HG03280 (cell line): ENCODE measurements around the gene ERBB4.

ENCODE experiments used
- ATAC-seq: cut with Tn5 transposase; IDR thresholded peaks from one replicate; pipeline ENCODE4 v1.9.1; 2021; ENCODE audit warnings: mild to moderate bottlenecking, moderate library complexity; ENCODE audit not compliant: unreplicated experiment

The ERBB4 gene

DNA sequence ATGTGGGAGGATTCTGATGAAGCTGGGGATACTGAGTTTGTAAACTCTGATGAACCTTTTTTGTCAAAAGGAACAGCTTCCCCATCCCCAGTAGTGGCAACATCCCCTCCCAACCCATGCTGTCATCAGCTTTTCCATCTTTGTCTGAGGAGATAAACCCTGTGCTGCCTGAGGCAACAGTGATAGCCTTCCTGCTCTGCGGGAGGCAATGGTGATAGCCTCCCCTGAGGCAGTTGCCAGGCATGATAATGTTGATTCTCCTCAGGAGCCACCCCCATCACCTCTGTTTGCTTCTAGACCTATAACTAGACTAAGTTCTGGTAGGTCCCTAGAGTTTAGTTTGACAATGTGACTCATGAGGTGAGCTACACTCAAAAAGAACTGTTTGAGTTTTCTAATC lies 97.5 kb downstream of the ERBB4 start:
- no peak for ATAC-seq

DNA sequence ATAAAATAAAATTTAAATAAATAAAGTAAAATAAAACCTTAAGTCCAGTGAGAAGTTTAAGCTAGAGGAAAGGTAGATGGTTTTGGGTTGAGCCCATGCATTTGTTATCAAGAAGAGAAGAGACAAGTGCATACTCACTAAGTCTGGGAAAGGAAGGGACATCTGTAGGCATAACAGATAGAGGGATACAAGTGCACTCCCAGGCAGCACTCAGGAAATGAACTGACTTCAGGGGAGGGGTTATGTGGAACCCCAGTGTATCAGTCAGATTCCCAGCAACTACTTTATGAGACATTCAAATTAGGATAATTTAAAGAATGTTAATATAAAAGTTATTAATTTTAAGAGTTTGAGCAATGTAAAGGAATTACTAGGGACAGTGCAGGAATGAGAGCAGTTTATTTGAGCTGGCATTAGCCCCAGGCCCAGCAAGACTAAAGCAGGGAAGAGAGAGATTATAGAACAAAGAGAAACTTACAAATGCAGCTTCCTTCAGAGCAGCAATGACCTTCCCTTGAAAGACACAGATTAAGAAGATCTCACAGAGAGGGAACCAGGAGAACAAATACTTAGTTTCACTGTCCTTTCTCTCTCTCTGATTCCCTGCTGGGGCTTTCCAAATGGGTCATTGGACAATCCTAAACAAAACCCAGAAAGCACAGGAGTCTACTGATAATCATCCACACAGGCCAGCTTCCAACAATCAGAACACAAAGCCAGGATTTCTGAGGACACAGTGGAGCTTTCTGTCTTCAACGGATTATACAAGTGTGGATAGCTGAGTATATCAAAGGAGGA lies 109.7 kb downstream of the ERBB4 start:
- ATAC-seq: no peak

- ATAC-seq: no peak
Measured at GRCh38 chr2:212427638-212428037, 111.0 kb downstream of the ERBB4 start.

GRCh38 chr2:212426637-212427412 lies 111.8 kb downstream of the ERBB4 start:
- no peak for ATAC-seq

DNA sequence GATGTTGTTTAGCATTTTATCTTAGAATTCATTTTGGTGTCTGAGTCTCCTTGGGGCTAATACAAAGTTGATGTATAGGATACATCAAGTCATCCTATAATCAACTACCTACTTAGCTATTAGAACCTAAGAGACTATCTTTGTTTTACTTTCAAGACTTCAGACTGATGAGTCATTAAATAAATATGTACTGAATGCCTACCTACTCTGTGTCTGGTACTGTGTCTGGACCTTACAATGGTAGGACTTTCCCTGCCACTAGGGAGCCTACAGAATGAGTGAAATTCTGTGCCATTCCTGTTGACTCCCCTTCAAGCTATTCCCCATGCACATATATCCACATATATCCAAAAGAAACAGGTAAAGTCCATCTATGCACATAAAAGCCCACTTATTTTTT lies 114.5 kb downstream of the ERBB4 start:
- ATAC-seq: no peak

- no peak for ATAC-seq
Measured at GRCh38 chr2:212423089-212423488, 115.5 kb downstream of the ERBB4 start.

- no peak for ATAC-seq
Measured at GRCh38 chr2:212421556-212422334, 116.9 kb downstream of the ERBB4 start.

DNA sequence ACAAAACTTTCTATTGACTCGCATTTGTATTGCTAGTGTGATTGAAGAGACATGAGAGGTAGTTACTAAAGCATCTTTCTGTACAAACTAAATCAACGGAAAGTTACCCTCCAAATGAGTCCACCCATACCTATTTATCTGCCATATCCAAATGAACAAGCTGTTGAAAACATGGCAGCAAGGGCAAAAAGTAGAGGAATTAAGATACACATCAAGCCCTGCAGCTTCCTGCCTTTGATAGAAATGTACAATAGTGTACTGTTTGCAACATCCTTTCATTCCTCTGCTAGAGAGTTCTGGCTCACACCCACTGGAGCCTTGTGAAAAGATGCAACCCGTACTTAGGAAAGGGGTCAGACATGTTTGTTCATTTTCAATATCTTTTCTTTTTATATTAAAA lies 122.5 kb downstream of the ERBB4 start:
- no peak for ATAC-seq

DNA sequence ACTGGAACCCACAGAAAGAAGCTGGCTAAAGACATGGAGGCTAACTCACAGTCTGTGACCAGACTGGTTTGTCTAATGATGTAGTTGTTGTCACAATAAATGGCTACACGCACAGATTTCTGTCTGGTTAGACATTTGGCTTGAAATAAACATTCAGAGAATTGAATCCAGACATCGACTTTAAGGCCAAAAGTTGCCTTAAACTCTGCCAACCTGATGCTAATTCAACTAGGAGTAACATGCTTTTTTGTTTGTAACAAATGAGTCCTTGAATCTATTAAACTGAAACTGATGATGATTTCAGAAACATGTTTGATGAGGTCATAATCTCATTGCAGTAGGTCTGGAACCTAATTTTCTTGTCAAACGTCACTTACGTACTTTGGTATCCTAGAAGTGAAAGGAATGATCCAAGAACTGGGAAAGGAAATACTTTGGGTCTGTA lies 123.8 kb downstream of the ERBB4 start:
- no peak for ATAC-seq

GRCh38 chr2:212409560-212409959 lies 129.0 kb downstream of the ERBB4 start:
- ATAC-seq: no peak

GRCh38 chr2:212408524-212408923 lies 130.1 kb downstream of the ERBB4 start:
- ATAC-seq: no peak

GRCh38 chr2:212406716-212407115 lies 131.9 kb downstream of the ERBB4 start:
- no peak for ATAC-seq

GRCh38 chr2:212402316-212402715 lies 136.3 kb downstream of the ERBB4 start:
- ATAC-seq: no peak

DNA sequence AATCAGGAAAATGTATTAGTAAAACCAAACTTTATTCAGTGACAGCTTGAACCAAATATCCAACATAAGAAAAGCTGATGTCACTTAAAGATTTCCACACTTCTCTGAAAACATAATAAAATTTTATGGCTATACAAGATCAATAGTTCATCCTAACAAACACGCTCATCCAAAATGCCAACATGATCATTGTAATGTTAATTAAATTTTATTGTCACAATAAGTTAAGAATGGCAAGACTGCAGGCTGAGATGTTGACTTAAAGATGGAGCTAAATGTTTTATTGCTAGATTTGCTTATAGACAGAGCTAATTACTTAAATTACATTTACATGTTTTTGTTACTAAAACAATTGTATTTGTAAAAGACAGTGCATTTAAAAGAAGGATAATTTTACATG lies 140.3 kb downstream of the ERBB4 start:
- ATAC-seq: no peak

DNA sequence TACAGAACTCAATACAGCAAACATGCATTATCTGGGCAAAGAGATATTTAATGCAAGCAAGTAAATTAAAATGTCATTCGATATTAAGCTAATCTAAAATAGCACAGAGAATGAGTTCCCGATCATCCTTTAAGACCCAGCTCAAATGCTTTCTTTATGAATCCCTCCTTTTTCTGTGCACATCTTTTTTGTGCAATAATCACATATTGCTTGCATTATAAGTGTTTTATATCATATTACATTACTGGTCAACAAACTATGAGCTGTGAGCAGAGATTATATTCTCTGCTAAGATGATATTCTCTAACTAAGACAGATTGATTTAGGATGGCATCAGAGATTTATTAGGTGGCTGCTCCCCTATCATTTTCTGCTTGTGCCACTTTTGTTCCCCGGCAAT lies 146.1 kb downstream of the ERBB4 start:
- ATAC-seq: no peak

DNA sequence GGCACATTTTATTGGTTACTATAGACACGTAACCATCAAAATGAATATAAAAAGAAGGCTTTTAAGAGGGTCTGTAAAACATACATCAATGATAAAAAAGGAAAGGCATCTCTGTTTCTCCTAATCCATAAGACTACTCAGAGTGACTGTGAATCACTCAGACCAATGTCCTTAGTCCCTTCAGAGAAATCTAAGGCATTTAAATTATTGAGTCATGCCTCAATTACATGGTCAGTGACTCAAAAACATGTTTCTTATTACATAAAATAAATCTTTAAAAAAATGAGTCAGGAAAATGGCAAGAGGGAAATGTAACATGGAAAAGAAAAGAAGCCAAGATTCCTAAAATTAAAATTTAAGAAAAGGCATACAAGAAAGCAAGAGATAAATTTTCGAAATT lies 146.6 kb downstream of the ERBB4 start:
- no peak for ATAC-seq

GRCh38 chr2:212387146-212387545 lies 151.5 kb downstream of the ERBB4 start:
- no peak for ATAC-seq

- no peak for ATAC-seq
Measured at GRCh38 chr2:212385241-212385640, 153.4 kb downstream of the ERBB4 start.

- ATAC-seq: no peak
Measured at GRCh38 chr2:212384027-212384426, 154.6 kb downstream of the ERBB4 start.

- ATAC-seq: no peak
Measured at GRCh38 chr2:212381428-212382102, 157.0 kb downstream of the ERBB4 start.

- no peak for ATAC-seq
Measured at GRCh38 chr2:212379103-212379502, 159.5 kb downstream of the ERBB4 start.
